Stimulated activated CD4-positive, alpha-beta T cell treated with anti-CD3 and anti-CD28 coated beads, Interleukin-1b, Interleukin-23, amount 100 ng/mL, for 4 hours (primary cell): ENCODE results near the gene FAM170B.

Experiments
- DNase-seq, 2 donors: peaks; one replicate each; pipeline ENCODE4 v3.0.0-alpha.2; 2020; ENCODE audit warnings: low read depth in 2 of 2

Gene FAM170B

DNA sequence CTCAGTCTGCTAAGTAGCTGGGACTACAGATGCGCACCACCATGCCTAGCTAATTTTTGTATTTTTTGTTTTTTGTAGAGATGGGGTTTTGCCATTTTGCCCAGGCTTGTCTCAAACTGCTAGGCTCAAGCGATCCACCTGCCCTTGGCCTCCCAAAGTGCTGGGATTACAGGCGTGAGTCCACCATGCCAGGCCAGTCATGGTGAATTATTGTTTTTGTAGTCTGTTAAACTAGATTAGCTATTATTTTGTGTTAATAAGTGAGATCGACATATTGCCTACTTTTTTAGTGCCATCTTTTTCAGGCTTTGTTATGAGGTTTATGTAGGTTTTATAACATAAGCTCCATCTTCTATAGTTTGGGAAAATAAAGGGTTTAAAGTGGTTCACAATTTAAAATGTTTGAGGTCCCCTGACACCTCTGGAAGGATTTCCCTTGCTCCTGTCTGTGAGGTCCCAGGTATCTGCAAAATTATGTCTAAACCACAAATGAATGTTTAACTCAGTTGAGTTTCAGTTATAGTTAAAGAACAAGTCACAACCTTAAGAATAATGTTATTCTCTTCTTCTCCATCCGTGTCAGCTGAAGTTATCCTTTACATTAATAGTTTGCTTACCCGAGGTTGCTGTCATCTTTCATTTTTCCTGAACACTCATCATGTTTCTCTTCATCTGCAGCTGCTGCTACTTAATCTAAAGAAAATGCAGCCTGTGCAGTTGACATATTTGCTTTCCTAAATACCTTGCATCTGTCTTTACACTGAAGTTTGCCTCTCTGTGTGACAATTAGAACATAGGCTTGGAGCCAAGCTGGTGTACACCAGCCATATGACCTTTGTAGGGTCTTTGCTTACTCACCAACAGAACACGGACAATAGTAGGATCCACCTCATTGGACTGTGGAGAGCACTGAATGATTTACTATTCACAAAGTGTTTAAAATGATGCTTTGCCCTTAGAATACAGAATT is 9.6 kb downstream of the FAM170B start:
- DNase-seq: no peak

GRCh38 chr10:49120911-49121310 is 12.9 kb downstream of the FAM170B start:
- DNase-seq: no peak

DNA sequence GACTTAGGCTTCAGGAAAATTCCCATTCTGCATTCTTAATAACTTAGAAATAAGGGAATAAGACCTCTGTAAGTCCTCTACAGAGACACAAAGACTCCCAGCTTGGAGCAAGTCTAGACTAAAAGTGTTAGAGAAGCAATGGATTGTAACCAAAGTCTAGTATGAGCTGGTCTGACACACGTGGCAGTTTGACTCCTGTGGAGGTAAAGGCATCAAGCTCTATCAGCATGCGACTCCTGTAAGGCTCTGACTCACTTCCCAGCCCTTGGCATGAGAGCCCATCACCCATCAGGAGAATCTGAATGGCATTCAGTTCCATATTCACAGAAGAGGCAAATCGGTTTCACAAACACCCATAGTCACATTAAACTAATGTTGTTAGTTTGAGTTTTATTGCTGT is 14.1 kb downstream of the FAM170B start:
- DNase-seq: no peak

GRCh38 chr10:49118430-49119074 is 15.3 kb downstream of the FAM170B start:
- no peak for DNase-seq

DNA sequence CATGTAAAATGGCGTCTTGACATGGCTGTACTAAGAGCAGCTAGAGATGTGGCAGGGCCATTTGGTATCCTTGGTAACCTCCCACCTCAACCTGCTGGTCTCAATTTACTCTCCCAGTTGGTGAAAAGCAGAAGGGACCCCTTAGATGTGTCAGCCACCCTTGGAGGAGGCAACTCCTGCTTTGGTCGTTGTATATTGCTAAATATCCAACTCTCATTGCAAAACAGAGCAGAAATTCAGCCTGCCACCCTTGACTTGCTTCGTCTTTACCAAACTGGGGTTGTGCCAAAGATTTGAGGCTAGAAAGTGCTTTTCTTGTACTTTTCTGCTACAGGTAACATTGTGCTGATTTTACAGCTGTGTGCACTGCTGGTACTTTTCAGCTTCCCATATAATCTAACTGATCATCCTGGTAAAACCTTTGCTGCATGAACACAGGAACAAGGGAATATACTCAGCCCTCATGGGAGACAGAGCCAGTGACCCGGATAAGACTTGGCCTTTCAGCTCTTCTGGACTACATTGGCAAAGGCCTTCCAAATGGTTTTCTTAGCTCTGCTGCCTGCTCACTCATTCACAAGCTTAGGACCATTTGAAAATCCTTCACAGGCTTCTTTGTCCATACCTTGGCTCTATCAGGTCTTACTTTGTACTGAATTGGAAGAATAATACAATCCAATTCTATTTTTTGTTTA is 16.3 kb downstream of the FAM170B start:
- DNase-seq: no peak

- DNase-seq: no peak
Measured at GRCh38 chr10:49116509-49117375, 17.1 kb downstream of the FAM170B start.

- DNase-seq: no peak
Measured at GRCh38 chr10:49115796-49116508, 17.9 kb downstream of the FAM170B start.

DNA sequence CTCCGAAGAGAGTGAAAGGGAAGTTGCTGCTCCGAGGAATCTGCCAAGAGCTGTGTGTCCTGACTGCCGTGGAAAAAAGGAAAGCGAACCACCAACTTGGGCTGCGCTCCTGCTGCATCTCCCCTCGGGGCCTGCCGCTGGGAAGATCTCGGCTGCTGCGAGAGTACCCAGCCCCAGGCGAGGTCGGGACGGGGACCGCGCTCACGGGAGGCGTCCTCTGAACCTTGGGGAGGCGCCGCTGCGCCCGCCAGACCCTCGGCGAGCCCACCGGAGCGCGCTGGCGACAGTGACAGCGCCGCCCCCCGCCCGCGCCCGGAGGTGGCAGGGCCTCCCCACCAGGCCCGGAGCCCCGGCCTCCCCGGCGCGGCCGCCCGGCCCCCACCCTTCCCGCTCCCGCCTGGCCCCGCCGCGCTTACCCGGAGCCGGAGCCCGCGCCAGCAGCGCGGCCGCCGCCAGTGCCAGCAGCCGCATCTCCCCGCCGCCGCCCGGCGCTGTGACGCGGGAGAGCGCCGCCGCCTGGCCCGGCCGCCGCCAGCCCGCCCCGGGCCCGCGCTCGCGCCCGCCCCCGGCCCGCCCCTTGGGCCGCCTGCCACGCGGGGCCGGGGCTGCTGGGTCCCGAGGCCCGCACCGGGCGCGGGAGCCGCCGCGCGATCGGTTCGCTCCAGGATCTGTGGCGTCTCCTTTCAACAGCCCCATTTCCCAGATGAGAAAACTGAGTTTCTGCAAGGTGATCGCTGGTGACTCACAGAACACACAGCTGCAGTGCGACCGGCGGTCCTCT is 18.6 kb downstream of the FAM170B start, which contains the start of gene VSTM4:
Gene VSTM4, minus strand, starts transcription at position 508 of the 781 bp plus-strand sequence. Its CDS starts 37 bp downstream, at position 471.
- no peak for DNase-seq

DNA sequence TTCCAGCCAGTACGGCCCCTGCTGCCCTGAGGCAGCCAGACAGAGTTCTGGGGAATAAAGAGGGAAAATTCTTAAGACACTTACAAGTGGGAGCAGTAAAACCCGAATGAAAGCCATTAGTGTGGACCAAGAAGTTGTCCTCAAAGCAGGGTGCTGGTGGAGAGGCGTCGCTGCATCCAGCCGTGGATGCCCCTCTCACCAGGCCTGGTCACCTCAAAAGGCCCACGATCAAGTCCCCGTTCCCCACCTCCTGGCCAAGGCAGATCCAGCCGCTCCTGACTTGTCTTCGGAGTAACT is 19.2 kb downstream of the FAM170B start:
- DNase-seq: no peak

DNA sequence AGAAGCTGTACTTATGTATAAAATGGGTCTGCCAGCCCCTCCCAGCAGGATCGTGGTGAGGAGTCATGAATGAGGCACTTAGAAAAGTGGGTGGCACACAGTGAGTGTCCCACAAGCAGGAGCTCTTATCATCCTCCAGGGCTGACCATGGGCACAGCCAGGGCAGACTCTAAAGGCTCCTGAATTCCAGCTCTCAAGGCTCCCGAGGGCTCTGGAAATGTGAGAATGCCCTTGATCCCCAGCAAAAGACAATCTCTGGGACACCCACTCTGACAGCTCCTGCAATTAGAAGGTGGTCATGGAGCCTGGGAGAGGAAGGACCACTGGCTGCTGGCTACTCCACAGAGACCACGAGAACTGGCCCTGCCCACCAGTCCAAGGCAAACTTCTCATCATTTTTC is 20.1 kb downstream of the FAM170B start:
- no peak for DNase-seq

- no peak for DNase-seq
Measured at GRCh38 chr10:49112851-49113250, 21.0 kb downstream of the FAM170B start.

DNA sequence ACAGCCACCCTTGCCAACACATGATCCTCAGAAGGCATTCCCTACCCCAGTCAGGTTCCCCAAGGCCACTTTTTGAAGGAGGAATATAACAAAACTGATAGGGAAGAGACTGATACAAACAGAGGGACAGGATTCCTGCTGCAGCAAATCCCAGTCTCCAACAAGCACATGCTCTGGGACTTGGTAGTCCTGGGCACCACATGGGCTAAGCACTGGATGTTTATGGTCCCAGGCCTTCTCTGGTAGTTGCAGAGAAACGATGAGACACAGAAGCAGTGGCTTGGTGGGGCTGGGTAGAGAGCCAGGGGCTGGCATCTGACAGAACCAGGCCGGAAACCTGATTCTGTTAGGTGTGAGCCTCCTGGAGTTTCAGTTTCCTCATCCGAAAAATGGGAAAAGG is 21.7 kb downstream of the FAM170B start:
- DNase-seq: no peak

- DNase-seq: no peak
Measured at GRCh38 chr10:49111320-49111698, 22.5 kb downstream of the FAM170B start.

DNA sequence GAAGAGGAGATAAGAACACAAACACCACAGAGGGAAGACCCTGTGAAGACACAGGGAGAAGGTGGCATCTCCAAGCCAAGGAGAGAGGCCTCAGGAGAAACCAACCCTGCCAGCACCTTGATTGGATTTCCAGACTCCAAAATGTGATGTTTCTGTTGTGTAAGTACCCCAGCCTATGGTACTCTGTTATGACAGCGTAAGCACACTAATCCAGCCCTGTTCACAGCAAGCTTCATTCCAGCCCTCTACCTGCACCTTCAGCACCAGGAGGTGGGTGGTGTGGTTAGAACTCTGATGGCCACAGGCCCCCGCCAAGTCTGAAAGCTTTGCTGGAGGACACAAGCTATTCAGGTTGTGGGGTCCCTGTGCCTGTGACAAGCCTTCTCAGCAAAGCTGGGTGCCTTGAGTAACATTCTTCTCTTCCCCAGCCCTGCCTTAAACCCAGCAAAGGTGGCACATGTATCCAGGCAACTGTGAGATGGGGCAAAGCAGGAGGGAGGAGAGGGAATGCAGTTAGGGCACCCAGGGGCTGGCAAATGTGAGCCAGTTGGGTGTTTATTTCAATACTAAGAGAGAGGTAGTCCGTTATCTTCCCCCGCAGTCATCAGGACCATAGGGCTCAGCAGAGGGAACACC is 23.0 kb downstream of the FAM170B start:
- no peak for DNase-seq

DNA sequence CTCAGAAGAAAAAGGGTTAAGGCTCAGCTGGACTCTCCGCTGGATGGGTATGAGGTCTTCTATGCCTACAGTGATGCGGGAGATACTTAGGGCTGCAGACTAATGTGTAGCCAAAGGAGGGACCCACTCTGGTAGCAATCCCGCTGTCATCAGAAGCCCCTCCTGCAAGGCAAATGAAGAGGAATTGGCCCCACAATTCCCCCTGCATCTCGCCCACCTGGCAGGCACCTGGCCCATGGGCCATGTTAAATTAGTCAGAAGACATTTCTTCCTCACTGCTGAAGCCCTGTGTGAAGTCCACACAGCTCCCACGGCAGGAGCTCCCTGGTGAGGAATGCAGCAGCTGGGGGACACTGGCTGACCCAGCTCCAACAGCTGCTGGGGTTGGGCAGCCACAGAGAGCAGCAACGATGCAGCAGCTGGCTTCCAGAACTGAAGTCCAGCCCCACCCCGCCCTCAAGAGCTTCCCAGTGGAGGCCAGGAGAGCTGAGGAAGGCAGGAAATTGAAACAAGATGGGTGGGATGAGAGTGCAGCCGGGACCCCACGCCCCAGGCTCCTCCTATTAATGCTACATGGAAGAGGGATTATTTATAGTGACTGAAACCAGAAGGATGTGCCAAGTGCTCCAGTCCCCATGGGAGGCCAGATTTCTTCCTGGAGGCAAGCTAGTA is 24.0 kb downstream of the FAM170B start:
- no peak for DNase-seq

- no peak for DNase-seq
Measured at GRCh38 chr10:49108656-49109055, 25.2 kb downstream of the FAM170B start.

GRCh38 chr10:49107887-49108267 is 25.9 kb downstream of the FAM170B start:
- DNase-seq: no peak

- no peak for DNase-seq
Measured at GRCh38 chr10:49107111-49107886, 26.5 kb downstream of the FAM170B start.
